Measurements from ENCODE around the gene FADD. TPM values are rescaled to one million over a fixed set of nuclear protein-coding genes. Genes with fewer than 3 reads are reported as not detected.
A peak's percentile ranks its signal among the peaks of the same experiment; 100 is the strongest.

FADD gene, protein sequence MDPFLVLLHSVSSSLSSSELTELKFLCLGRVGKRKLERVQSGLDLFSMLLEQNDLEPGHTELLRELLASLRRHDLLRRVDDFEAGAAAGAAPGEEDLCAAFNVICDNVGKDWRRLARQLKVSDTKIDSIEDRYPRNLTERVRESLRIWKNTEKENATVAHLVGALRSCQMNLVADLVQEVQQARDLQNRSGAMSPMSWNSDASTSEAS
- total RNA-seq (2014; rRNA removed; shearing (Covaris generic)): 23.2 and 35.2 TPM in 2 replicates

DNA sequence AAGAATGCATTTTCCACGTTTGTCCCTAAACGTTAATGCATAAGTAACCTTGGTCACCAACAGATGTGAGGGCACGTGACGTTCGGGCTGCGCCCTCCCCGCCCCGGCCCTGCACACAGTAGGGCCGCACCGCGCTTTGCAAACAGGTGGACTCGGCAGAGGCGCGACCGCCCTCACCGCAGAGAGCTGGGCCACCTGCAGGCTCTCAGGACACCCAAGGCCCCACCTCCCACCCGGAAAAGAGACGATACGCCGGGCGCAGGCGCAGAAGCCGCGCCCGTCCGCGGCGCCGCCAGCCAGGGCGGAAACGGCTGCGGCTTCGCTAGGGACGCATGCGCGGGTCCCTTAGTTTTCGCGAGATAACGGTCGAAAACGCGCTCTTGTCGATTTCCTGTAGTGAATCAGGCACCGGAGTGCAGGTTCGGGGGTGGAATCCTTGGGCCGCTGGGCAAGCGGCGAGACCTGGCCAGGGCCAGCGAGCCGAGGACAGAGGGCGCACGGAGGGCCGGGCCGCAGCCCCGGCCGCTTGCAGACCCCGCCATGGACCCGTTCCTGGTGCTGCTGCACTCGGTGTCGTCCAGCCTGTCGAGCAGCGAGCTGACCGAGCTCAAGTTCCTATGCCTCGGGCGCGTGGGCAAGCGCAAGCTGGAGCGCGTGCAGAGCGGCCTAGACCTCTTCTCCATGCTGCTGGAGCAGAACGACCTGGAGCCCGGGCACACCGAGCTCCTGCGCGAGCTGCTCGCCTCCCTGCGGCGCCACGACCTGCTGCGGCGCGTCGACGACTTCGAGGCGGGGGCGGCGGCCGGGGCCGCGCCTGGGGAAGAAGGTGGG, at the start of gene FADD:
Gene FADD (plus strand): TSS at position 377 of the 831 bp plus-strand sequence. CDS start 164 bp downstream, at position 541.
- DNase-seq (ENCODE audit: low spot score): peak; percentile 90

- DNase-seq (ENCODE audit: low spot score): no peak
These were observed 47.7 kb upstream of the FADD start for GRCh38 chr11:70155386-70155785.

GRCh38 chr11:70156291-70157037, 46.6 kb upstream of the FADD start:
- DNase-seq (ENCODE audit: low spot score): no peak

- DNase-seq (ENCODE audit: low spot score): peak; percentile 89
These were observed 44.9 kb upstream of the FADD start for GRCh38 chr11:70158201-70158600.

GRCh38 chr11:70158757-70159389, 44.2 kb upstream of the FADD start:
- no peak for DNase-seq (ENCODE audit: low spot score)

DNA sequence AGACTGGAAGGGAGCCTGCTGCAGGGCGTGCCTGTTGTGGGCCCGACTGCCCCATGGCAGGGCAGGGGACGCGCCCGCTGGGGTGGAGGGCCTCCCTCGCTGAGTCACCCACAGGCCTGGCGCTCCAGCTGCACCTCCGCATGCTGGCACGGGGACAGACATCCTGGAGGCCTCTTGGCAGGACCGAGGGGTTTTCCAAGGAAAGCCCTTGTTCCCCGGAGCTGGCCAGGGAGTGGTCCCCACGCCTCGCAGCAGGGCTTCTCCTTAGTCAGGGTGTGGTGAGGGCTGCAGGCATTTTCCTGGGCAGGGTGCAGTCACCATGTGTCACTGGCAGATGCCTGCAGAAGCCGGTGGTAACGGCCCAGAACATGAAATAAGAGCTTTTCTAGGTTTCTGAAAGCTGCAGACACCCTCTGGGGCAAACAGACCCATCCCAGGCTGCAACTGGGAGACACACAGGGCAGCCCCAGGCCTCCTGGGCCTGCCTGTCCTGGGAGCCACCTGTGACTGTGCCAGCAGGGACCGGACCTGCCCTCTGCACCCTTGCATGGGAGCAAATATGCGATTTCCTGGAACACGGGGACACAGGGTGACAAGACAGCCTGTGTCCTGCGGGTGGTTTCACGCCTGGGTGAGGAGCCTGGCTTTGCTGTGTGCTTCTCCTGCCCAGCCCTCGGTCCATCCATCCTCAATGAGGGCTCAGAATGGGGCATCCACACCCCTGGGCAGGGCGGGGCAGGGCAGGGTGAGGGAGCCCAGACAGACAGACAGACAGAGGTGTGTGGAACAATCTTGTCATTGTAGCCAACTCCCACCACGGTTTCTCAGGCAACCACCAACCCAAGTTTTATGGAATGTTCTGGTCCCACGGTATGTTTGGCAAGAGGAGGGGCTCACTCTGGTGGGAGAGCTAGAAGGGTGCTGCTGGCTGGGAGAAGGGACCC, 43.2 kb upstream of the FADD start:
- DNase-seq (ENCODE audit: low spot score): peak; percentile 90

DNA sequence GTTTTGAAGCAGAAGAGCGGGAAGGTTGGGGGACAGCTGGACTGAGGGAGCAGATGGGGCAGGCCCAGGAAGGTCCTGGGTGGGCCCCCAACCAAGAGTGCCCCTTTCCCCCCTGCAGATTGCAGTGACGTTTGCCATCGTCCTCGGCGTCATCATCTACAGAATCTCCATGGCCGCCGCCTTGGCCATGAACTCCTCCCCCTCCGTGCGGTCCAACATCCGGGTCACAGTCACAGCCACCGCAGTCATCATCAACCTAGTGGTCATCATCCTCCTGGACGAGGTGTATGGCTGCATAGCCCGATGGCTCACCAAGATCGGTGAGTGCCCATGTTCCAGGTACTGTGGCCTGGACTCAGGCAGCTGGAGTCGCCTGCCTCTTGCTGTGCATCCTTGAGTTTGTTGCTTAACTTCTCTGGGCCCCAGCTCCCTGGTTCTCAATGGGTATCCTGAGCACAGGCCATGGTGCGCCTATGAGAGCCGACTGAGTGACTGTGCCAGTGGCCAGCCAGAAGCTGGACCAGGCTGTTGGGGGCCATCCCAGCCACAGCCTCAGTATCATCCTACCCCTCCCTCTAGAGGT, 42.0 kb upstream of the FADD start:
- no peak for DNase-seq (ENCODE audit: low spot score)

DNA sequence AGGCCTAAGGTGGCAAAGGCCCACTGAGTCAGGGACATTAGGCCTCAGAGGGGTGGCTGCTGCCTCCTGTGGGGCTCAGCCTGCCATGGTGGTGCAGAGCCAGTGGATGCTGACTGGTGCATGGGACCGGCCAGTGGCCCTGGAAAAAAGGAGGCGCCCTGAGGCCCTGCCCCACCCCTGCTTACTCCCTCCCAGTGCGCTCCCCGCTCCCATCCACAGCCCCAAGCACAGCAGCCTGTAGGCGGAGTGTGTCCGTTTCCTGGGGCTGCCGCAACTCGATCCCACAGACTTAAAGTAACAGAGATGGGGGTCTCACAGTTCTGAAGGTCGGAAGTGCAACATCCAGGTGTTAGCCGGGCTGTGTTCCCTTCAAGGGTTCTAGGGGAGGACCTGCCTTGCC, 38.4 kb upstream of the FADD start:
- DNase-seq (ENCODE audit: low spot score): no peak

GRCh38 chr11:70167120-70167519, 36.0 kb upstream of the FADD start:
- no peak for DNase-seq (ENCODE audit: low spot score)

- DNase-seq (ENCODE audit: low spot score): no peak
These were observed 35.2 kb upstream of the FADD start for GRCh38 chr11:70167723-70168404.

DNA sequence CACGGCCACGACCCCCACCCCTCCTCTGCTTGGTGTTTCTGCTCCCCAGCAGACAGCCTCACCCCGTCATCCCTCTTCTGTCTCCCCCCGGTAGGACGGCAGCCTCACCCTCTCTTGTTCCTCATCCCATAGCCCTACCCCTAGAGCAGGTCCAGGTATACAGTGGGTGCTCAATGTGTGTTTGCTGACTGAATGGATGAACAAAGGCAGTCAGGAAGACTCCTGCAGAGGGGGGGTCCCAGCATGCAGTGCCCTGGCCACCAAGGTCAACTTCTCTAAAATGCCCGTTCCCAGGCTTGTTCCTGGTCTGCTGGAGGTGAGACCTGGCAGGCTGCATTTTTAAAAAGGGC, 34.7 kb upstream of the FADD start:
- DNase-seq (ENCODE audit: low spot score): no peak

- no peak for DNase-seq (ENCODE audit: low spot score)
These were observed 34.0 kb upstream of the FADD start for GRCh38 chr11:70169127-70169526.

DNA sequence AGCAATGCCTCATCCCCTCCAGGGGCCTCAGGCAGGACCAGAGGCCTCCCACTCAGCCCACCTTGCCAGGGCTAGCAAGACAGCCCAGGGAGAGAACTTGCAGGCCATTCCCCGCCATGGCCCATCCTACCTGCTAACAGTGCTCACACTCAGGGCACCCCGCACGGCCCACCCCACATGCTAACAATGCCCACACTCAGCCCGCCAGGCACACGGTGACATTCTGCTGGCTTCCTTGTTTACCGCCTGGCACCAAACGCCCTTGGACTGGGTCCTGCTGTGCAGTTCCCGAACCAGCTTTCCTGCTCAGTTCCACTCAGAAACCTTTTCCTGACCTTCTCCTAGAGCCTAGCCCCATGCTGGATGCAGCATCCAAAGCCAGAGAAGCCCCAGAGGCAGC, 33.5 kb upstream of the FADD start:
- DNase-seq (ENCODE audit: low spot score): no peak

- no peak for DNase-seq (ENCODE audit: low spot score)
These were observed 32.4 kb upstream of the FADD start for GRCh38 chr11:70170596-70171210.

DNA sequence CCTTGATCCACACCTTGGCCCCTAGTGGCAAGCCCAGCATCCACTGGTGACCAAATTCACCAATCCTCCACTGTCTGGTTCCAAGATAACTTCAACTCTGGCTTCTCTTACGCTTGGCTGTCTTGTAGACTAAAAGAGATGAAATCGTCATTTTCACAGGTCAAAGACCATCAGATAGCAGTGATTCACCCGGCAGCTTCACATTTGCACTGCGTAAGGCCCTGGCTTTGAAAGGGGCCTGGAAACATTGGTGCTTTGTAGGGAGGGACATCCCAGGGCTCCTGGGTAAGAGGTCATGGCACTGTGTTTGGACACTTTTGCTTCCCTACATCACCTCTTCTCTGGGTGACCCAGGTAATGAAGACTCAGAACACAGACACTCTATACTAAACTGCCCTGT, 30.1 kb upstream of the FADD start:
- DNase-seq (ENCODE audit: low spot score): no peak

DNA sequence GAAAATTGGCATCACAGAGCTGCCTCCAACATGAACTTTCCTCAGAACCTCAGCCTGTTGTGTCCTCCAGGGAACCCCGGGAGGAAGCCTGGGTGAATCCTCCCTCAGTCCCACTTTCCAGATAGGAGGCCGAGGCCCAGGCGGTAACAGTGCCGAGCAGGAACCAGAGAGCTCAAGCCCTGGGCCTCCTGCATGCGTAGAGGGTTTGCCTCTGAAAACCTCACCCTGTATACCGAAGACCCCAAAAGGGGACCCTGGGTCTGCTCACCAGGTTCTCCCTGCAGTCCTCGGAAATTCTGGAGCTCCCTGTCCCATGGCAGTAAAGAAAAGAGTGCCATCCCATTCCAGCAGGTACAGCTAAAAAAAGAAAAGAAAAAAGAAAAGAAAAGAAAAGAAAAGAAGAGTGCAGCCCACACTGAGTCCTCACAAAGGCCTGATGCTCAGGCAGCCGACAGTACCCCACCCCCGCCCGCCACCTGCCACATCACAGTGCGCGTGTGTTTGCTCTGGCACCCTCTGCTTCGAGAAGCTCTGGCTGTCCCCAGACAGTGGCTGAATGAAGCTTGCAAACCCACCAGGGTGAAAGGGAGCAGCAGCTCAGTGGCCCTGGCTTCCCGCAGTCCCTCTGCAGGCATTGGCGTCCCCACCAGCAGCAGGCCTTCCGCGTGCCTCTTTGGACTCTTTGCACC, 28.4 kb upstream of the FADD start:
- DNase-seq (ENCODE audit: low spot score): no peak

DNA sequence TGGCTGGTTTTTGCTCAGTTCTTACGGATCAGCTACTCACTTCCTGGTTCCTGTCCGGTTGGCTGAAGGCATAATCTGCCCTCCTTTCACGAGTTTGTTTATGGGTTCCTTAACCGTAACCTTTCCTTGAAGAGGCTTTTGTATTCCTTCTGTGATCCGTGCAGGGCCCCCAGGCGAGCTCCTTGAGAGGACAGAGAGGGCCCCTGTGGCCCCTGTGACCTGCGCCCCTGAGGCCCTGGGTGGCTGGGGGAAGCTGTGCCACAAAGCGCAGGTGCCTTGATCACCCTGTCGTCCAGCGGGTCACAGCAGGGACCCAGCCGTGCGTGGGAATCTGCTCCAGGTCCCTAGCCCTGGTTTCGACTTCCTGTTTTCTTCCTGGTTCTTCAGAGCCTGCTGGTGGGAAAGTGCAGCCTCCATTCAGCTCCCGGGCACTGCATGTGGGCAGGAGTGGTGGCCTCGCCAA, 27.8 kb upstream of the FADD start:
- no peak for DNase-seq (ENCODE audit: low spot score)

DNA sequence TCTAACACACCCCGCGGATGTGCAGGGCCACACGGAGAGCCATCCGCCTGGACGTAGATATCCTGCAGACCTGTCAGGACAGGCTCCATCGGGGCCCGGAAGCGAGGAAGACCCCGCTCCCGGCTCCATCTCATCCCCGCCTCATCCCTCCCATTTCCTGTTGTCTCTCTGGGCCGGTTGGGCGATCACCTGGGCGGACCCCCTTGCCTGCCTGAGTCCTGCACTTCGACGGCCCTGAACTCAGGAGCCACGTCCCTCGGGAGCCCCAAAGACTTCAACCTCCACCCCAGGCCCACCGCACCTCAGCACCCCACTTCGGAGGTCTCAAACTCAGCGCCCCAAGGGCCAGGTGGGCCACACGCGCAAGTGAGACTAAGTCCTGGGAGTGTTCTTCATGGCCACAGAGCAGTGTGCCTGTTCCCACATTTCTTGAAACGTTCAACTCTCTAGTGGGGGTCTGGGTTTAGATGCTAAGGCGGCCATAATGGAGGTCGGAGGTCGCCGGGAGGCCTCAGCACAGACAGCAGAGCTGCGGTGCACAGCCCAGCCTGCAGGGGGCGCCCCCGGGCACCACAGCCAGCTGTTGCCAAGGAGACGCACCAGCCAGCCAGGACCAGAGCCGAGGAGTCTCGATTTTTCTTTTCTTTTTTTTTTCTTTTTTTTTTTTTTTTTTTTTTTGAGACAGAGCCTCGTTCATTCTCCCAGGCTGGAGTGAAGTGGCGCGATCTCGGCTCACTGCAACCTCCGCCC, 26.0 kb upstream of the FADD start:
- DNase-seq (ENCODE audit: low spot score): peak; percentile 33

Measured in H4 (cell line).